Measurements from ENCODE around the gene F3.

F3 gene

GRCh38 chr1:94562519-94563260 lies 21.1 kb upstream of the F3 start:
- Mint-ChIP-seq H3K36me3 (no peaks in the 10 kb centered on the region), H3K27ac (no peak overlapping the region), H3K9me3 (no peaks in the 10 kb centered on the region), H3K4me1 (no peaks in the 10 kb centered on the region), H3K4me3 (no peak overlapping the region)
- DNase-seq (ENCODE audit: low spot score in 2 of 2) (no peak), ATAC-seq (no peak)

GRCh38 chr1:94560333-94560732 lies 18.8 kb upstream of the F3 start:
- H3K4me1 Mint-ChIP-seq = no peaks in the 10 kb centered on the region
- no peaks in the 10 kb centered on the region for H3K9me3 Mint-ChIP-seq
- no peak overlapping the region for H3K4me3 Mint-ChIP-seq
- ATAC-seq = no peak
- H3K27ac Mint-ChIP-seq = no peak overlapping the region
- DNase-seq (ENCODE audit: low spot score in 2 of 2) = no peak
- no peaks in the 10 kb centered on the region for H3K36me3 Mint-ChIP-seq

- no peaks in the 10 kb centered on the region for H3K4me1 Mint-ChIP-seq
- no peak for ATAC-seq
- no peaks in the 10 kb centered on the region for H3K36me3 Mint-ChIP-seq
- DNase-seq (ENCODE audit: low spot score in 2 of 2) = no peak
- no peaks in the 10 kb centered on the region for H3K9me3 Mint-ChIP-seq
- no peak overlapping the region for H3K27ac Mint-ChIP-seq
- H3K4me3 Mint-ChIP-seq = no peak overlapping the region
These were observed 18.4 kb upstream of the F3 start for GRCh38 chr1:94559921-94560320.

GRCh38 chr1:94555091-94555490 lies 13.5 kb upstream of the F3 start:
- H3K9me3 Mint-ChIP-seq = no peaks in the 10 kb centered on the region
- no peak overlapping the region for H3K27ac Mint-ChIP-seq
- no peaks in the 10 kb centered on the region for H3K4me1 Mint-ChIP-seq
- H3K4me3 Mint-ChIP-seq = no peak overlapping the region
- H3K36me3 Mint-ChIP-seq = no peaks in the 10 kb centered on the region
- DNase-seq (ENCODE audit: low spot score in 2 of 2) (no peak), ATAC-seq (no peak)

- no peaks in the 10 kb centered on the region for H3K36me3 Mint-ChIP-seq
These were observed 13.0 kb upstream of the F3 start for GRCh38 chr1:94554580-94554979.

GRCh38 chr1:94553931-94554330 lies 12.4 kb upstream of the F3 start:
- Mint-ChIP-seq H3K27ac (no peak overlapping the region), H3K36me3 (no peaks in the 10 kb centered on the region), H3K4me3 (no peak overlapping the region), H3K4me1 (no peaks in the 10 kb centered on the region), H3K9me3 (no peaks in the 10 kb centered on the region)
- ATAC-seq (no peak), DNase-seq (ENCODE audit: low spot score in 2 of 2) (no peak)

More at GRCh38 chr1:94554580-94554979, 13.0 kb upstream of the F3 start:
- H3K27ac Mint-ChIP-seq = no peak overlapping the region
- H3K9me3 Mint-ChIP-seq = no peaks in the 10 kb centered on the region
- H3K4me1 Mint-ChIP-seq = no peaks in the 10 kb centered on the region
- no peak for DNase-seq (ENCODE audit: low spot score in 2 of 2)
- no peak for ATAC-seq
- H3K4me3 Mint-ChIP-seq = no peak overlapping the region

- H3K9me3 Mint-ChIP-seq = no peaks in the 10 kb centered on the region
- H3K4me3 Mint-ChIP-seq = no peak overlapping the region
- DNase-seq (ENCODE audit: low spot score in 2 of 2) (no peak), ATAC-seq (no peak)
- H3K36me3 Mint-ChIP-seq = no peaks in the 10 kb centered on the region
- no peak overlapping the region for H3K27ac Mint-ChIP-seq
- no peaks in the 10 kb centered on the region for H3K4me1 Mint-ChIP-seq
These were observed 11.8 kb upstream of the F3 start for GRCh38 chr1:94553323-94553730.

GRCh38 chr1:94552071-94552586 lies 10.6 kb upstream of the F3 start:
- DNase-seq (ENCODE audit: low spot score in 2 of 2) (no peak), ATAC-seq (no peak)
- Mint-ChIP-seq H3K36me3 (no peaks in the 10 kb centered on the region), H3K4me3 (no peak overlapping the region), H3K27ac (no peak overlapping the region), H3K9me3 (no peaks in the 10 kb centered on the region), H3K4me1 (no peaks in the 10 kb centered on the region)

- Mint-ChIP-seq H3K4me3 (no peak overlapping the region), H3K9me3 (no peaks in the 10 kb centered on the region), H3K27ac (no peak overlapping the region), H3K4me1 (no peaks in the 10 kb centered on the region), H3K36me3 (no peaks in the 10 kb centered on the region)
- no peak for ATAC-seq
- DNase-seq (ENCODE audit: low spot score in 2 of 2) = no peak
These were observed 9.9 kb upstream of the F3 start for GRCh38 chr1:94551449-94551848.

GRCh38 chr1:94550800-94551241 lies 9.3 kb upstream of the F3 start:
- no peak for ATAC-seq
- H3K4me1 Mint-ChIP-seq = no peaks in the 10 kb centered on the region
- no peaks in the 10 kb centered on the region for H3K9me3 Mint-ChIP-seq
- no peaks in the 10 kb centered on the region for H3K36me3 Mint-ChIP-seq
- DNase-seq (ENCODE audit: low spot score in 2 of 2) = no peak
- no peak overlapping the region for H3K4me3 Mint-ChIP-seq
- H3K27ac Mint-ChIP-seq = no peak overlapping the region

GRCh38 chr1:94550396-94550795 lies 8.8 kb upstream of the F3 start:
- Mint-ChIP-seq H3K4me1 (no peaks in the 10 kb centered on the region), H3K4me3 (no peak overlapping the region), H3K36me3 (no peaks in the 10 kb centered on the region), H3K27ac (no peak overlapping the region), H3K9me3 (no peaks in the 10 kb centered on the region)
- no peak for DNase-seq (ENCODE audit: low spot score in 2 of 2)
- ATAC-seq = no peak

GRCh38 chr1:94549706-94550105 lies 8.1 kb upstream of the F3 start:
- Mint-ChIP-seq H3K4me1 (no peaks in the 10 kb centered on the region), H3K36me3 (no peaks in the 10 kb centered on the region), H3K9me3 (no peaks in the 10 kb centered on the region), H3K4me3 (no peak overlapping the region), H3K27ac (no peak overlapping the region)
- ATAC-seq = no peak
- no peak for DNase-seq (ENCODE audit: low spot score in 2 of 2)

GRCh38 chr1:94544706-94545490 lies 3.3 kb upstream of the F3 start:
- Mint-ChIP-seq H3K9me3 (no peaks in the 10 kb centered on the region), H3K36me3 (no peaks in the 10 kb centered on the region), H3K4me1 (peaks cover 6% of the 10 kb centered on the region), H3K4me3 (no peak overlapping the region), H3K27ac (no peak overlapping the region)
- ATAC-seq (no peak), DNase-seq (ENCODE audit: low spot score in 2 of 2) (no peak)

- ATAC-seq (no peak), DNase-seq (ENCODE audit: low spot score in 2 of 2) (no peak)
- Mint-ChIP-seq H3K4me3 (no peak overlapping the region), H3K9me3 (no peaks in the 10 kb centered on the region), H3K27ac (no peak overlapping the region), H3K36me3 (no peaks in the 10 kb centered on the region), H3K4me1 (peaks cover 6% of the 10 kb centered on the region)
These were observed 2.5 kb upstream of the F3 start for GRCh38 chr1:94543893-94544635.

- ATAC-seq (no peak), DNase-seq (ENCODE audit: low spot score in 2 of 2) (no peak)
- Mint-ChIP-seq H3K4me1 (peaks cover 6% of the 10 kb centered on the region), H3K9me3 (no peaks in the 10 kb centered on the region), H3K27ac (no peak overlapping the region), H3K36me3 (no peaks in the 10 kb centered on the region), H3K4me3 (peak overlapping the region; percentile 78)
These were observed 1.4 kb upstream of the F3 start for GRCh38 chr1:94543001-94543400.

Measured in stimulated activated effector memory CD8-positive, alpha-beta T cell treated with anti-CD3 and anti-CD28 coated beads, Interleukin-12 subunit alpha, Interleukin-12 subunit beta, amount 100 ng/mL, for 72 hours (primary cell).